AG04449 (cell line): ENCODE measurements around the gene LRTM2.
A peak's percentile ranks its signal among the peaks of the same experiment; 100 is the strongest.

Experiments used
- CTCF ChIA-PET: fragments of 350-600 bp; formaldehyde crosslinking; extraction: SDS; loops from one replicate; lab custom pipeline; 2021; ENCODE audit warnings: antibody characterized with exemption; lab: Yijun Ruan, JAX
- POLR2A ChIA-PET: fragments of 400-600, 350-600 bp; formaldehyde crosslinking; extraction: SDS; loops from one replicate; lab custom pipeline; 2020; ENCODE audit warnings: antibody characterized with exemption, inconsistent platforms; lab: Yijun Ruan, JAX
- DNase-seq: peaks from one replicate; pipeline ENCODE4 v3.0.0-alpha.2; 2010; ENCODE audit warnings: low read depth, low spot score
- H3K4me3 ChIP-seq: 2 replicates; pipeline ENCODE4 v1.5.1; 2011; ENCODE audit warnings: low read depth, mild to moderate bottlenecking, control low read depth, low read length
- CTCF ChIP-seq: IDR thresholded peaks from one replicate; pipeline ENCODE4 v1.5.1; 2011; ENCODE audit warnings: mild to moderate bottlenecking, moderate library complexity, low read length, control low read depth, inconsistent platforms; ENCODE audit not compliant: insufficient read depth; ENCODE audit errors: missing control alignments

LRTM2 gene

GRCh38 chr12:1796515-1797010 lies 23.8 kb upstream of the LRTM2 start:
- no peak for DNase-seq
- POLR2A ChIA-PET: no interaction called here
- CTCF ChIA-PET: interaction anchor here (1.0 to 15.8 kb wide), 8 partner anchors 140 to 787 kb away, joined by 3 to 767 read pairs (median 12); partner anchors contain the start of gene WNT5B
- H3K4me3 ChIP-seq: peak overlapping the region; percentile 47
- no peak for TF ChIP-seq CTCF

GRCh38 chr12:1797011-1797901 lies 23.1 kb upstream of the LRTM2 start:
- DNase-seq: no peak
- ChIA-PET POLR2A (interaction anchor here (0.5 kb wide), 1 partner anchor 150 kb away, joined by 3 read pairs; no protein-coding TSS in a partner anchor), CTCF (interaction anchor here (1.4 to 15.8 kb wide), 7 partner anchors 15 to 237 kb away, joined by 3 to 767 read pairs (median 14); no protein-coding TSS in a partner anchor)
- peak overlapping the region; percentile 47 for H3K4me3 ChIP-seq
- TF ChIP-seq CTCF: no peak

- TF ChIP-seq CTCF: no peak
- POLR2A ChIA-PET: interaction anchor here (0.5 kb wide), 1 partner anchor 149 kb away, joined by 3 read pairs; no protein-coding TSS in a partner anchor
- CTCF ChIA-PET: interaction anchor here (1.5 to 12.2 kb wide), 4 partner anchors 16 to 785 kb away, joined by 4 to 156 read pairs (median 6); no protein-coding TSS in a partner anchor
- no peak for DNase-seq
- no peak overlapping the region for H3K4me3 ChIP-seq
Observed at GRCh38 chr12:1797991-1798640, 22.2 kb upstream of the LRTM2 start.

GRCh38 chr12:1798641-1799020 lies 21.7 kb upstream of the LRTM2 start:
- no peak for DNase-seq
- no peak for TF ChIP-seq CTCF
- no peak overlapping the region for H3K4me3 ChIP-seq
- ChIA-PET CTCF (interaction anchor here (1.5 to 12.2 kb wide), 4 partner anchors 17 to 784 kb away, joined by 4 to 156 read pairs (median 6); no protein-coding TSS in a partner anchor), POLR2A (no interaction called here)

- no peak overlapping the region for H3K4me3 ChIP-seq
- CTCF ChIA-PET: interaction anchor here (1.3 to 12.2 kb wide), 5 partner anchors 8 to 784 kb away, joined by 3 to 156 read pairs (median 5); no protein-coding TSS in a partner anchor
- no peak for DNase-seq
- no peak for TF ChIP-seq CTCF
- POLR2A ChIA-PET: no interaction called here
Observed at GRCh38 chr12:1799051-1799881, 21.1 kb upstream of the LRTM2 start.
